Ascending aorta (tissue), 2 donors: Measurements from ENCODE around the gene SLC25A45. TPM values are rescaled to one million over a fixed set of nuclear protein-coding genes. Genes with fewer than 3 reads are reported as not detected.

Source experiments
- DNase-seq, 2 donors: peaks; one replicate each; pipeline ENCODE4 v3.0.0-alpha.2; 2019; ENCODE audit warnings: low spot score in 2 of 2
- H3K27ac ChIP-seq, 2 donors: fragments of 200-600 bp; sonication (generic); one replicate each; pipeline ENCODE4 v1.5.1; 2016 to 2017; ENCODE audit warnings: mild to moderate bottlenecking in 1 of 2
- H3K27me3 ChIP-seq: fragments of 200-600 bp; sonication (generic); one replicate; pipeline ENCODE4 v1.5.1; 2017
- H3K36me3 ChIP-seq, 2 donors: fragments of 200-600 bp; sonication (generic); one replicate each; pipeline ENCODE4 v1.5.1; 2016
- H3K4me1 ChIP-seq, 2 donors: fragments of 200-600 bp; sonication (generic); one replicate each; pipeline ENCODE4 v1.5.1; 2016 to 2017; ENCODE audit warnings: mild to moderate bottlenecking in 1 of 2
- H3K4me3 ChIP-seq, 2 donors: fragments of 200-600 bp; sonication (generic); one replicate each; pipeline ENCODE4 v1.5.1; 2016 to 2017; ENCODE audit warnings: mild to moderate bottlenecking in 1 of 2
- H3K9me3 ChIP-seq, 2 donors: fragments of 200-600 bp; sonication (generic); one replicate each; pipeline ENCODE4 v1.5.1; 2016
- intact Hi-C: fragments of 100-400 bp; cut with DNase I; formaldehyde crosslinking; loops from one replicate; pipeline ENCODE4 v1.15.1; 2023
- total RNA-seq: library from RNA; depleted of rRNA; stranded (reverse); fragments of >200 nt; gene quantifications from one replicate; pipeline ENCODE4 v1.1.0, GENCODE V29; 2016
- TF ChIP-seq, protein P1 (sequence below), 3 experiments: fragments of 200-600 bp in 2 of 3; fragments of 450-650 bp in 1 of 3; sonication (generic) in 2 of 3; IDR thresholded peaks; one replicate each; pipeline ENCODE4 v1.5.1; 2016 to 2019; ENCODE audit warnings: antibody characterized with exemption in 3 of 3, mild to moderate bottlenecking in 1 of 3, moderate library complexity in 1 of 3

Gene SLC25A45
- total RNA-seq, 1 donor from 2014 or later = 11.4 TPM

GRCh38 chr11:65362966-65363365 is 19.5 kb downstream of the SLC25A45 start:
- no peaks in the 10 kb centered on the region for H3K4me1 ChIP-seq
- H3K27me3 ChIP-seq = no peaks in the 10 kb centered on the region
- intact Hi-C loops = no loop called here
- H3K27ac ChIP-seq = no peak overlapping the region
- H3K36me3 ChIP-seq = no peaks in the 10 kb centered on the region
- H3K4me3 ChIP-seq = no peak overlapping the region
- H3K9me3 ChIP-seq = no peaks in the 10 kb centered on the region
- TF ChIP-seq, protein P1, sequence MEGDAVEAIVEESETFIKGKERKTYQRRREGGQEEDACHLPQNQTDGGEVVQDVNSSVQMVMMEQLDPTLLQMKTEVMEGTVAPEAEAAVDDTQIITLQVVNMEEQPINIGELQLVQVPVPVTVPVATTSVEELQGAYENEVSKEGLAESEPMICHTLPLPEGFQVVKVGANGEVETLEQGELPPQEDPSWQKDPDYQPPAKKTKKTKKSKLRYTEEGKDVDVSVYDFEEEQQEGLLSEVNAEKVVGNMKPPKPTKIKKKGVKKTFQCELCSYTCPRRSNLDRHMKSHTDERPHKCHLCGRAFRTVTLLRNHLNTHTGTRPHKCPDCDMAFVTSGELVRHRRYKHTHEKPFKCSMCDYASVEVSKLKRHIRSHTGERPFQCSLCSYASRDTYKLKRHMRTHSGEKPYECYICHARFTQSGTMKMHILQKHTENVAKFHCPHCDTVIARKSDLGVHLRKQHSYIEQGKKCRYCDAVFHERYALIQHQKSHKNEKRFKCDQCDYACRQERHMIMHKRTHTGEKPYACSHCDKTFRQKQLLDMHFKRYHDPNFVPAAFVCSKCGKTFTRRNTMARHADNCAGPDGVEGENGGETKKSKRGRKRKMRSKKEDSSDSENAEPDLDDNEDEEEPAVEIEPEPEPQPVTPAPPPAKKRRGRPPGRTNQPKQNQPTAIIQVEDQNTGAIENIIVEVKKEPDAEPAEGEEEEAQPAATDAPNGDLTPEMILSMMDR (IDR thresholded peaks at IDR 0.05) = no peak
- no peak for DNase-seq

- no peak overlapping the region for H3K4me3 ChIP-seq
- H3K27me3 ChIP-seq = no peaks in the 10 kb centered on the region
- no peak overlapping the region for H3K27ac ChIP-seq
- TF ChIP-seq, protein P1 (IDR thresholded peaks at IDR 0.05) = no peak
- no peak for DNase-seq
- H3K9me3 ChIP-seq = no peaks in the 10 kb centered on the region
- no peaks in the 10 kb centered on the region for H3K36me3 ChIP-seq
- no peaks in the 10 kb centered on the region for H3K4me1 ChIP-seq
- intact Hi-C loops = no loop called here
Measured at GRCh38 chr11:65362320-65362931, 20.0 kb downstream of the SLC25A45 start.

DNA sequence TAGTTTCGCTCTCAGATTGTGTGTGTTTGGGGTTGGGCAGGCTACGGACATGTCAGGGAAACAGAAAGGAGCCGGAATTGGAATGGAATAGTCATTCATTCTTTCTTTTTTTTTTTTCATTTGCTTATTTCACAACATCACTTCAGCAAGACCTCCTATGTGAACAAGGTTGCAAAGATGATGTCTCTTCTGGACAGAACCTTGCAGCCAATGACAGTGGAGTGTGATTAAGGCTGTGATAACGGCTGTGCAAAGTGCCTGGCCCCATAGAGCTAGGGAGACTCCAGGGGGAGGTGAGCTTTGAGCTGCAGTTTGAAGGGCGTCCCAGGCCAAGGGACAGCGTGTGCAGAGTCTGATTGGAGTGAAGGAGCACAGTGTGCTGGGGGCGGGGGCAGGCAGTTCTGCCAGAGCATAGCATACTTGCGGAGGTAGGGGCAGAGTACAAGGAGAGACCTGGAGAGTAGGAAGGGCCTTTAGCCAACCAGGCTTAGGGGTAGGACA is 24.5 kb downstream of the SLC25A45 start:
- TF ChIP-seq, protein P1 (IDR thresholded peaks at IDR 0.05) = no peak
- Histone ChIP-seq H3K36me3 (no peaks in the 10 kb centered on the region), H3K27me3 (no peaks in the 10 kb centered on the region), H3K4me1 (peaks cover 15 to 19% of the 10 kb centered on the region in 2 donors), H3K27ac (no peak overlapping the region), H3K4me3 (no peak overlapping the region), H3K9me3 (no peaks in the 10 kb centered on the region)
- no peak for DNase-seq
- intact Hi-C loops = loop anchor here (5.0 kb wide), 1 partner anchor 164 kb away; no protein-coding TSS in a partner anchor

DNA sequence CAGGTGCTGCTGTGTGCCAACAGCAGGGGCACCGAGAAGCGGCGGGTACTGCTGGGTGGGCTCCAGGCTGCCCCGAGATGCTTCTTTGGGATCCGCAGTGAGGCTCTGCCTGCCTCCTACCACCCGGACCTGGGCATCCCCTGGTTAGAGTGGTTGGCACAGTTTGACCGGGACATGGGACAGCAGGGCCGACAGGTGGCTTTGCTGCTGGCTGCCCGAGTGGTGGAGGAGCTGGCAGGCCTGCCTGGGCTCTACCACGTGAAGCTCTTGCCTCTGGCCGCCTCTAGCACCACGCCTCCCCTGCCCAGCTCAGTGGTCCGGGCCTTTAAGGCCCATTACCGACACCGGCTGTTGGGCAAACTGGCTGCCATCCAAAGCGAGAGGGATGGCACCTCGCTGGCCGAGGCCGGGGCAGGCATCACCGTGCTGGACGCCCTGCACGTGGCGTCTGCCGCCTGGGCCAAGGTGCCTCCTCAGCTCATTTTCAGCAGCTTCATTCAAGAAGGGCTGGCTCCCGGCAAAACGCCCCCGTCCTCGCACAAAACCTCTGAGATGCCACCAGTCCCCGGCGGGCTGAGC is 26.0 kb downstream of the SLC25A45 start:
- H3K4me3 ChIP-seq = peak overlapping the region in 1 of 2 donors; percentile 86
- peaks cover 15 to 19% of the 10 kb centered on the region in 2 donors for H3K4me1 ChIP-seq
- intact Hi-C loops = loop anchor here (5.0 kb wide), 1 partner anchor 166 kb away; no protein-coding TSS in a partner anchor
- TF ChIP-seq, protein P1 (IDR thresholded peaks at IDR 0.05) = no peak
- H3K9me3 ChIP-seq = no peaks in the 10 kb centered on the region
- H3K27me3 ChIP-seq = no peaks in the 10 kb centered on the region
- H3K27ac ChIP-seq = no peak overlapping the region
- peaks cover 10 to 12% of the 10 kb centered on the region in 2 donors for H3K36me3 ChIP-seq
- DNase-seq = no peak

DNA sequence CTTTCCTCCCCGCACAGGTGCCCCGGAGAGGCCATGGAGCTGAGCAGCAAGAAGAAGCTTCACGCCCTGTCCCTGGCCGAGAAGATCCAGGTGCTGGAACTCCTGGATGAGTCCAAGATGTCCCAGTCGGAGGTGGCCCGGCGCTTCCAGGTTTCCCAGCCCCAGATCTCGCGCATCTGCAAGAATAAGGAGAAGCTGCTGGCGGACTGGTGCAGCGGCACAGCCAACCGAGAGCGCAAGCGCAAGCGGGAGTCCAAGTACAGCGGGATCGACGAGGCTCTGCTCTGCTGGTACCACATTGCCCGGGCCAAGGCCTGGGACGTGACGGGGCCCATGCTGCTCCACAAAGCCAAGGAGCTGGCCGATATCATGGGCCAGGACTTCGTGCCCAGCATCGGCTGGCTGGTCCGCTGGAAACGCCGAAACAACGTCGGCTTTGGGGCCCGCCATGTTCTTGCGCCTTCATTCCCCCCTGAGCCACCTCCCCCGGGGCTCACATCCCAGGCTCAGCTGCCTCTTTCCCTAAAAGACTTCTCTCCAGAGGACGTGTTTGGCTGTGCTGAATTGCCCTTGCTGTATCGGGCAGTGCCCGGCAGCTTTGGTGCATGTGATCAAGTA is 26.6 kb downstream of the SLC25A45 start:
- H3K27me3 ChIP-seq = no peaks in the 10 kb centered on the region
- H3K36me3 ChIP-seq = peaks cover 16 to 18% of the 10 kb centered on the region in 2 donors
- intact Hi-C loops = loop anchor here (5.0 kb wide), 1 partner anchor 166 kb away; no protein-coding TSS in a partner anchor
- H3K9me3 ChIP-seq = no peaks in the 10 kb centered on the region
- peak in 1 of 2 donors; percentile 75 for DNase-seq
- peaks cover 15 to 19% of the 10 kb centered on the region in 2 donors for H3K4me1 ChIP-seq
- peak overlapping the region; percentile 79 to 86 for H3K4me3 ChIP-seq
- TF ChIP-seq, protein P1 (IDR thresholded peaks at IDR 0.05) = no peak
- H3K27ac ChIP-seq = no peak overlapping the region
